ENCODE data around the gene ORC2.
A peak's percentile ranks its signal among the peaks of the same experiment; 100 is the strongest.
"Not testable (repeated sequence)": the region's sequence is repeated elsewhere in the genome, so short reads cannot be mapped to it uniquely, and the experiment has no call there.

The ORC2 gene

GRCh38 chr2:200963124-200963917 is at the start of gene ORC2:
ORC2 (minus strand) TSS chr2:200963660; CDS start chr2:200958123, 5,537 bp downstream.
- DNase-seq (ENCODE audit: low read depth in 2 of 3, low spot score in 1 of 3) = peak; percentile 85 to 90 (median 90)

DNA sequence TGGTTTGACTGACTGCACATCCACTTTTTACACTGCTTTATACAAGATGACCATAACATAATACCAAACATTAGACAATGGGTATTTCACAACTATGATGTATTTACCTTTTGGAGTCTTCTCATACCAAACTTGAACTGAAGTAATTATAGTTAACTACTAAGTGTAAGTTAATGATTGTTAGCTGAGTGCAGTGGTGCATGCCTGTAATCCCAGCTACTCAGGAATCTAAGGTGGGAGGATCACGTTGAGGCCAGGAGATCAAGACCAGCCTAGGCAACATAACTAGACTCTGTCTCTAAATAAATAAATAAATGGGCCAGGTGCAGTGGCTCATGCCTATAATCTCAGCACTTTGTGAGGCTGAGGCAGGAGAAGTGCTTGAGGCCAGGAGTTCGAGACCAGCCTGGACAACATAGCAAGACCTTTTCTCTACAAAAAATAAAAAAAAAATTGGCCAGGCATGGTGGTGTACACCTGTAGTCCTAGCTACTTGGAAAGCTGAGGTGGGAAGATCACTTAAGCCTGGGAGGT is 44.9 kb upstream of the ORC2 start:
- no peak for DNase-seq (ENCODE audit: low read depth in 2 of 3, low spot score in 1 of 3)

- no peak for DNase-seq (ENCODE audit: low read depth in 2 of 3, low spot score in 1 of 3)
These were observed 44.1 kb upstream of the ORC2 start for GRCh38 chr2:201007584-201007998.

GRCh38 chr2:201006704-201007103 is 43.2 kb upstream of the ORC2 start:
- no peak for DNase-seq (ENCODE audit: low read depth in 2 of 3, low spot score in 1 of 3)

GRCh38 chr2:201004370-201004769 is 40.9 kb upstream of the ORC2 start:
- DNase-seq (ENCODE audit: low read depth in 2 of 3, low spot score in 1 of 3) = no peak

DNA sequence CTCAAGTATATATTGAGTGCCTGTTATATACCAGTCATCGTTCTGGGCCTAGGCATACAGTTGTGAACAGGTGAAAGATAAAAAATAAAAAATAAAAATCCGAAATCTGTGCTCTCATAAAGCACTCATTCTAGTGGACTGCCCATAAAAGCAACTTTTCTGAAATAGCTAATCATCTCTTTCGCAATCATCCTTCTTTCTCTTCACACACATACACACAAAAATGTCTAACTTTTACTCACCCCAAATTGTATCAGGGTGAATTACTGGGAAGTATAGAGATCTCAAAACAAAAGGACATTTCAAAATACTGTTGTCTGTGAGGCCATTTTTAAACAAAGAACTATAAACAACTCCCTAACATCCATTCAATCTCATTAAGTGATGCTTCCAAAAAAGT is 29.6 kb upstream of the ORC2 start:
- no peak for DNase-seq (ENCODE audit: low read depth in 2 of 3, low spot score in 1 of 3)

DNA sequence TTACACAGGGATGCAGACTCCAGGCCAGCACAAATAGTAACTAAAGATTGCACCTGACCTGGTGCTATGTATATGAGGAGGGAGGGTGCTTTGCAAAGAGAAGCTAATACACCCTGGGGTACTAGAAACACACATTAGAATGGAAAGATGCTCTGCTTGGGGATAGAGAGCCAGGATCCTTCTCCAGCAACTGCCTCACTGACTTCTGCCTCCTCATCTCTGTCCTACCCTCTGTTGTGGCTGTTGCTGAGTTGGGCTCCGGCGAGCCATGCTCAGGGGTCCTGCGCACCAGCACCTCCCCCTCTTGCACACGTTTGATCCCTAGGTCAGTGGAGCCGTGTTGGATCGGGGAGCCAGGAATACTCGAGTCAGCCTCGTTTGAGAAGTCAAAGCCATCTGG is 23.7 kb upstream of the ORC2 start:
- no peak for DNase-seq (ENCODE audit: low read depth in 2 of 3, low spot score in 1 of 3)

- no peak for DNase-seq (ENCODE audit: low read depth in 2 of 3, low spot score in 1 of 3)
These were observed 22.3 kb upstream of the ORC2 start for GRCh38 chr2:200985799-200986198.

- DNase-seq (ENCODE audit: low read depth in 2 of 3, low spot score in 1 of 3) = no peak
These were observed 13.2 kb upstream of the ORC2 start for GRCh38 chr2:200976710-200977109.

- no peak for DNase-seq (ENCODE audit: low read depth in 2 of 3, low spot score in 1 of 3)
These were observed 12.2 kb upstream of the ORC2 start for GRCh38 chr2:200975672-200976071.

- not testable (repeated sequence) for DNase-seq (ENCODE audit: low read depth in 2 of 3, low spot score in 1 of 3)
These were observed 6.6 kb upstream of the ORC2 start for GRCh38 chr2:200970057-200970456.

DNA sequence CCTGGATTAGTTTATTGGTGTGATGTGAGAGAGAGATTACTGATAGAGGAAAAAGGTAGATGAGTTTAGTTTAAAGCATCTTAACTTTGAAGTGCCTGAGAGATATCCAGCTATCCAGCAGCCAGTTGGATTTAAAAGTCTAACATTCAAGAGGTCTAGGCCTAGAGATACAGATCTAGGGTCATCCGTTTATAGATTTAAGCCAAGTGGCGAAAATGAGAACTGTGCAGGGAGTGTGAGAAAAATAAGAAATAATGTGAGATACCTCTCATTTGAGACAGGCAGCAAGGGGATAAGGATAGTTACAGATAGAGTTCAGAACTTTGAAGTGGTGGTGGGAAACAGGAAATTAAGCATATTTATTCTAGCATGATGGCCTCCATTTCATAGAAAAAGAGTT is 5.3 kb upstream of the ORC2 start:
- no peak for DNase-seq (ENCODE audit: low read depth in 2 of 3, low spot score in 1 of 3)

DNA sequence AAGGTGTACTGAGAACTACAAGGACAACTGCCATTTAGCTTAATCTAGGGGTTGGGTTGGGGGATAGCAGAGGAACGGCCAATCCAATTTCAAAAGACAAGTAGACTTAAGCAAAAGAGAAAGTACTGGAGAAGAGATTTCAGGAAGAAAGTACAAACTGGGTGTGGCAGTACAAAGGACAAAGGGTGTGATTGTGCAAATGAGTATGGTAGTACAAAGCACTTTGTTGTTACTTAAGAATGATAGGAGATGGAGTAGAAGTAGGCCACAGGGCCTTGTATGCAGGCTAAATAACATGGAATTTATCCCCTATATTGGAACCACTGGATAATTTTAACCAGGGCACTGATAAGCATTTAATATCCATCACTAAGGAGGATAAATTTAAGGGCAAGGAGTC is 4.7 kb upstream of the ORC2 start:
- no peak for DNase-seq (ENCODE audit: low read depth in 2 of 3, low spot score in 1 of 3)

- DNase-seq (ENCODE audit: low read depth in 2 of 3, low spot score in 1 of 3) = no peak
These were observed 3.3 kb upstream of the ORC2 start for GRCh38 chr2:200966770-200967169.

- no peak for DNase-seq (ENCODE audit: low read depth in 2 of 3, low spot score in 1 of 3)
These were observed 1.0 kb upstream of the ORC2 start for GRCh38 chr2:200964498-200964897.

DNA sequence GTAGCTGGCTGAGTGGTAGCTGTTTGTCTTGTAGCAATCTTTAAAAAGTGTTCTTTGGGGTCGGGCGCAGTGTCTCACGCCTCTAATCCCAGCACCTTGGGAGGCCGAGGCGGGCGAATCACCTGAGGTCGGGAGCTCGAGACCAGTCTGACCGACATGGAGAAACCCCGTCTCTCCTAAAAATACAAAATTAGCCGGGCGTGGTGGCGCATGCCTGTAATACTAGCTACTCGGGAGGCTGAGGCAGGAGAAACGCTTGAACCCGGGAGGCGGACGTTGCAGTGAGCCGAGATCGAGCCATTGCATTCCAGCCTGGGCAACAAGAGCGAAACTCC is 425 bp upstream of the ORC2 start:
- not testable (repeated sequence) for DNase-seq (ENCODE audit: low read depth in 2 of 3, low spot score in 1 of 3)

DNA sequence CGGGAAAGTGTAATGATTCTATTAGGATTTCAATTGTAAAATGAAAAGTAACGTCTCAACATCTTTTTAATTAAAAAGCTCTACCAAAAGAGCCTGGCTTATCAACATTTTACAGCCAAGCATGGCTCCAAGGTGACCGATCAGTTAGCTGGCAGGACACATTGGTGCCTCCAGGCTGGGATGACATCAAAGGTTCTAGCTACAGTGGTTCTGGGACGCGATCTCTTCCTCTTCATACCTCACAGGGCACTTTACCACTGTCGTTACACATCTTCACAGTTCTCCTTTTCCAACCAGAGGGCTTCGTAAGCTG is 693 bp downstream of the ORC2 start:
- DNase-seq (ENCODE audit: low read depth in 2 of 3, low spot score in 1 of 3) = no peak

DNA sequence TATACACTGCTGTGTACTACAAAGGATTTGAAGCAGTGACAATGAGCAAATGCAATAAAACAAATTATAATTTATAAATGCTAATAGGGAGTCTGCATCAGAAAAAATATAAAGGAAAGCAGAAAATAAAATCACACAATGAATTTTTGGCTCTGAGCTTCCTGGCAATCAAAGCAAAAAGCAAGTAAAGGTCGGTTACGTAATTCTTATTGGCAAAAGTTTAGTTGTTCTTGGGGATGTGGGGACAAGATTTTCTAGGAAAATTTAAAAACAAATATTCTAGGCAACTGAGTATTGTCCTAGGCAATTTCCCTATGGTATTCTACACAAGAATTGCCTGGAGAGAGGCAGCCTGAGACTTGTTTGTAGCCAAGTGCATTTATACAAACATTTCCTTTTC is 1.8 kb downstream of the ORC2 start:
- no peak for DNase-seq (ENCODE audit: low read depth in 2 of 3, low spot score in 1 of 3)

- DNase-seq (ENCODE audit: low read depth in 2 of 3, low spot score in 1 of 3) = no peak
These were observed 13.1 kb downstream of the ORC2 start for GRCh38 chr2:200950378-200950777.

DNA sequence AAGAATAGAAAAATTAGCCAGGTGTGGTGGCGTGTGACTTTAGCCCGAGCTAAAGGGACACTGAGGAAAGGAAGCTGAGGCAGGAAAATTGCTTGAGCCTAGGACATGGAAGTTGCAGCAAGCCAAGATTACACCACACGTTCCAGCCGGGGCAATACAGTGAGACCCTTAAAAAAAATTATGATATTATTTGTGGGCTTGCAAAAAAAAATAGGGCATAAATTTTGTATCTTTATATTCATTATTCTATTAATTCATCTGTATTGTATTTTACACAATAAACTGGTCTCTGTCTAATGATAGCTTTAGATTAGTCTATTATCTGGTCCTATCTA is 18.1 kb downstream of the ORC2 start:
- DNase-seq (ENCODE audit: low read depth in 2 of 3, low spot score in 1 of 3) = no peak

GRCh38 chr2:200944467-200945394 is 18.7 kb downstream of the ORC2 start:
- peak; percentile 60 to 66 (median 66) for DNase-seq (ENCODE audit: low read depth in 2 of 3, low spot score in 1 of 3)

- DNase-seq (ENCODE audit: low read depth in 2 of 3, low spot score in 1 of 3) = no peak
These were observed 19.8 kb downstream of the ORC2 start for GRCh38 chr2:200943527-200944105.
